ENCODE results near the gene ADAMTS10.

- TF ChIP-seq, protein P1, sequence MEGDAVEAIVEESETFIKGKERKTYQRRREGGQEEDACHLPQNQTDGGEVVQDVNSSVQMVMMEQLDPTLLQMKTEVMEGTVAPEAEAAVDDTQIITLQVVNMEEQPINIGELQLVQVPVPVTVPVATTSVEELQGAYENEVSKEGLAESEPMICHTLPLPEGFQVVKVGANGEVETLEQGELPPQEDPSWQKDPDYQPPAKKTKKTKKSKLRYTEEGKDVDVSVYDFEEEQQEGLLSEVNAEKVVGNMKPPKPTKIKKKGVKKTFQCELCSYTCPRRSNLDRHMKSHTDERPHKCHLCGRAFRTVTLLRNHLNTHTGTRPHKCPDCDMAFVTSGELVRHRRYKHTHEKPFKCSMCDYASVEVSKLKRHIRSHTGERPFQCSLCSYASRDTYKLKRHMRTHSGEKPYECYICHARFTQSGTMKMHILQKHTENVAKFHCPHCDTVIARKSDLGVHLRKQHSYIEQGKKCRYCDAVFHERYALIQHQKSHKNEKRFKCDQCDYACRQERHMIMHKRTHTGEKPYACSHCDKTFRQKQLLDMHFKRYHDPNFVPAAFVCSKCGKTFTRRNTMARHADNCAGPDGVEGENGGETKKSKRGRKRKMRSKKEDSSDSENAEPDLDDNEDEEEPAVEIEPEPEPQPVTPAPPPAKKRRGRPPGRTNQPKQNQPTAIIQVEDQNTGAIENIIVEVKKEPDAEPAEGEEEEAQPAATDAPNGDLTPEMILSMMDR (IDR thresholded peaks at IDR 0.05), result no peak
- no peak for TF ChIP-seq POLR2A (IDR thresholded peaks at IDR 0.05)
These were observed 9.7 kb downstream of the ADAMTS10 start for GRCh38 chr19:8600816-8601215.

Measured in right lobe of liver (tissue), 4 donors.